ENCODE measurements around the gene SMIM1.

DNA sequence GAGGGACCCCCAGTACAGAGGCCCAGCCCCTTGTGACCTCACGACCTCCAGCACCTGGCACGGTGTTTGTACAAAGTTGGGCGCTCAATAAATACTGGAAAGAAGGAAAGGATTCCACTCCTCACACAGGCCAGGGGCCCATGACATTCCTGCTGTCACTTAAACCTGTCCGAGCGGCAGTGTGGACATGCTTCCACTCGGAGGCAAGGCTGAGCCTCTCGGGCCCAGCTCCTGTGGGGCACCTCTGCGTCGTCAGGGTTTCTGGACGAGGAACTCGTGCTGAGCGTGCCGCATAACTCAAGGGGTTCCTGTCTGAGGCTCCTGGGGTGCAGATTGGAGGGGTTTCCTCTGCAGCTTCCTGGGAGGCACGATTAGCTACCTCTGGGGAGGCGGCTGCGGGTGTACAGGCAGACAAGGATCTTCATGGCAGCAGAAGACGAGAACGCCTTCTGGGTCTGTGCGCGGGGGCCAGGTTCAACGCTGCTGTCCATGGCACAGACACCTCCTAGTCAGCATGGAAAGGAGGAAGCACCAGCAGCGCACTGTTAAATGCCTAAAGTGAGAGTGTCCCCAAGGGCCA is 3.6 kb upstream of the SMIM1 start:
- TF ChIP-seq, protein P1, sequence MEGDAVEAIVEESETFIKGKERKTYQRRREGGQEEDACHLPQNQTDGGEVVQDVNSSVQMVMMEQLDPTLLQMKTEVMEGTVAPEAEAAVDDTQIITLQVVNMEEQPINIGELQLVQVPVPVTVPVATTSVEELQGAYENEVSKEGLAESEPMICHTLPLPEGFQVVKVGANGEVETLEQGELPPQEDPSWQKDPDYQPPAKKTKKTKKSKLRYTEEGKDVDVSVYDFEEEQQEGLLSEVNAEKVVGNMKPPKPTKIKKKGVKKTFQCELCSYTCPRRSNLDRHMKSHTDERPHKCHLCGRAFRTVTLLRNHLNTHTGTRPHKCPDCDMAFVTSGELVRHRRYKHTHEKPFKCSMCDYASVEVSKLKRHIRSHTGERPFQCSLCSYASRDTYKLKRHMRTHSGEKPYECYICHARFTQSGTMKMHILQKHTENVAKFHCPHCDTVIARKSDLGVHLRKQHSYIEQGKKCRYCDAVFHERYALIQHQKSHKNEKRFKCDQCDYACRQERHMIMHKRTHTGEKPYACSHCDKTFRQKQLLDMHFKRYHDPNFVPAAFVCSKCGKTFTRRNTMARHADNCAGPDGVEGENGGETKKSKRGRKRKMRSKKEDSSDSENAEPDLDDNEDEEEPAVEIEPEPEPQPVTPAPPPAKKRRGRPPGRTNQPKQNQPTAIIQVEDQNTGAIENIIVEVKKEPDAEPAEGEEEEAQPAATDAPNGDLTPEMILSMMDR (IDR thresholded peaks at IDR 0.05; ENCODE audit: extremely low read depth in 1 of 2, insufficient read depth in 1 of 2, low read depth in 1 of 2, low read length in 2 of 2), result no peak
- TF ChIP-seq, protein P2, sequence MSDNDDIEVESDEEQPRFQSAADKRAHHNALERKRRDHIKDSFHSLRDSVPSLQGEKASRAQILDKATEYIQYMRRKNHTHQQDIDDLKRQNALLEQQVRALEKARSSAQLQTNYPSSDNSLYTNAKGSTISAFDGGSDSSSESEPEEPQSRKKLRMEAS (IDR thresholded peaks at IDR 0.05; ENCODE audit: insufficient read depth, insufficient read length), result no peak

All from endothelial cell of umbilical vein (primary cell).